GM12875 (cell line): Measurements from ENCODE around the gene CMC4.

Experiments used
- H3K4me3 ChIP-seq: one replicate; pipeline ENCODE4 v1.5.1; 2011; ENCODE audit warnings: low read depth, low read length, control low read depth
- TF ChIP-seq, protein P1 (sequence below): IDR thresholded peaks from 2 replicates; pipeline ENCODE4 v1.5.1; 2011; ENCODE audit warnings: low read depth, mild to moderate bottlenecking, control low read depth, inconsistent platforms, low read length, moderate library complexity, borderline replicate concordance; ENCODE audit not compliant: insufficient read depth

Gene CMC4

DNA sequence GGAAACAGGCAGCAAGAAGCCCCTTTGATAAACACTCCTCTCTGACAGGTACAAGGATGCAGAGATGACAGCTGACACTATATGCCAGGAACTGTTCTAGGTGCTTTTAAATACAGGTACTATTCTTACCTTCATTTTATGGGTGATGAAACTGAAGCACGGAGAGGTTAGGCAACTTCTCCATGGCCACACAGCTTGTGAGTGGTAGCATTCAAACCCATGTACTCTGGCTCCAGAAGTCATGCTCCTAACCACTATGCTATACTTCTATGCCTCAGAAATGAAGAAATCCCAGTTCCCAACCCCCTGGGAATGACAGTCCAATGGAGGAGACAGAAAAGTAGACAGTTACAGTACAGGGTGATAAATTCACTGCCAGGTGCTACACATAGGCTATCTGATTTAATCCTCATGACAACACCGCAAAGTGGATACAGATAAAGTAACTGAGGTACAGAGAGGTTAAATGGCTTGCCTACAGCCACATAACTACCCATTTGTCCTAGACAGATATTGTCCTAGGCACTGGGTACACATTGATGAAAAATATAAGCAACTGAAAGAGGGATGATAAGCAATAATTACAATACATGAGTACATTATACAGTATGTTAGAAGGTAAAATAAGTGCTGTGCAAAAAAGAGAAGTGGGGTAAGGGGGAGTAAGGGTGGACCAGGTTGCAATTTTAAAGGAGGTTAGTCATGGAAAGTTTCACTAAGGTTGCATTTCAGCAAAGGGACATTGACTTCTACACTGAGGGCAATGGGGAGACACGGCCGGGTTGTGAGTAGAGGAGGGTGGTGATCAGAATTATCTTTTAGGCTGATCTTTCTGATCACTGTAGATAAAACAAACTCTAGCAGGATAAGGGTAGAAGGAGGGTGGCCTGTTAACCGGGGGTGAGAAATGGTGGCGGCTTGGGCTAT, 46.8 kb downstream of the CMC4 start:
- no peak overlapping the region for H3K4me3 ChIP-seq
- TF ChIP-seq, protein P1, sequence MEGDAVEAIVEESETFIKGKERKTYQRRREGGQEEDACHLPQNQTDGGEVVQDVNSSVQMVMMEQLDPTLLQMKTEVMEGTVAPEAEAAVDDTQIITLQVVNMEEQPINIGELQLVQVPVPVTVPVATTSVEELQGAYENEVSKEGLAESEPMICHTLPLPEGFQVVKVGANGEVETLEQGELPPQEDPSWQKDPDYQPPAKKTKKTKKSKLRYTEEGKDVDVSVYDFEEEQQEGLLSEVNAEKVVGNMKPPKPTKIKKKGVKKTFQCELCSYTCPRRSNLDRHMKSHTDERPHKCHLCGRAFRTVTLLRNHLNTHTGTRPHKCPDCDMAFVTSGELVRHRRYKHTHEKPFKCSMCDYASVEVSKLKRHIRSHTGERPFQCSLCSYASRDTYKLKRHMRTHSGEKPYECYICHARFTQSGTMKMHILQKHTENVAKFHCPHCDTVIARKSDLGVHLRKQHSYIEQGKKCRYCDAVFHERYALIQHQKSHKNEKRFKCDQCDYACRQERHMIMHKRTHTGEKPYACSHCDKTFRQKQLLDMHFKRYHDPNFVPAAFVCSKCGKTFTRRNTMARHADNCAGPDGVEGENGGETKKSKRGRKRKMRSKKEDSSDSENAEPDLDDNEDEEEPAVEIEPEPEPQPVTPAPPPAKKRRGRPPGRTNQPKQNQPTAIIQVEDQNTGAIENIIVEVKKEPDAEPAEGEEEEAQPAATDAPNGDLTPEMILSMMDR, result no peak

GRCh38 chrX:155022585-155022984, 48.4 kb downstream of the CMC4 start, which contains the start of gene F8:
Gene F8, minus strand, starts transcription at chrX:155022723. Its CDS starts 171 bp downstream, at chrX:155022552.
- no peak within 1 kb of the TSS for H3K4me3 ChIP-seq
- TF ChIP-seq, protein P1, result no peak

GRCh38 chrX:155020591-155020990, 50.3 kb downstream of the CMC4 start:
- no peak overlapping the region for H3K4me3 ChIP-seq
- TF ChIP-seq, protein P1, result no peak
